Medulla oblongata (tissue), 1 donor: Measurements from ENCODE around the gene NADSYN1.

ENCODE experiments used
- DNase-seq: peaks from one replicate; pipeline ENCODE4 v3.0.0-alpha.2; 2015; ENCODE audit errors: extremely low spot score

NADSYN1 gene

GRCh38 chr11:71474141-71474770, 21.3 kb downstream of the NADSYN1 start:
- DNase-seq, result no peak

GRCh38 chr11:71474771-71475483, 21.9 kb downstream of the NADSYN1 start:
- no peak for DNase-seq

DNA sequence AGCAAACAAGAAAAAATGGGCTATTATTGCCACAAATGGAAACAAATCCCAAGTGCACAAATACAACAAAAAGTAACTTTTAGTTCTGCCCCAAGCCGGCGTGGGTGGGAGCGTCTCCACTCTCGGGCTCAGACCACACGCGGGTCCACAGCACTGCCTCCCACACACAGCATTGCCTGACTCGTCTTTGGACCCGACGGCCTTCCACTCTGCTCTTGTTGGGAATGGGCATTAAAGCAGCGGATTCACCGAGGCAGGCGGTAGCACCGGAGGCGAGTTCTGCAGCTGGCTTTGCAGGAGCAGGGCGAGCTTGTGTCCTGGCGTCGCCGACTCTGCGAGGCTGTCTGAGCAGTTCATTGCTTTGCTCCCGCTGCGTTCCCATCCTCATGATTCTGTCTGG, 23.0 kb downstream of the NADSYN1 start:
- DNase-seq, result no peak

- no peak for DNase-seq
Observed at GRCh38 chr11:71476926-71477640, 24.1 kb downstream of the NADSYN1 start.

GRCh38 chr11:71477641-71478527, 24.9 kb downstream of the NADSYN1 start:
- no peak for DNase-seq

DNA sequence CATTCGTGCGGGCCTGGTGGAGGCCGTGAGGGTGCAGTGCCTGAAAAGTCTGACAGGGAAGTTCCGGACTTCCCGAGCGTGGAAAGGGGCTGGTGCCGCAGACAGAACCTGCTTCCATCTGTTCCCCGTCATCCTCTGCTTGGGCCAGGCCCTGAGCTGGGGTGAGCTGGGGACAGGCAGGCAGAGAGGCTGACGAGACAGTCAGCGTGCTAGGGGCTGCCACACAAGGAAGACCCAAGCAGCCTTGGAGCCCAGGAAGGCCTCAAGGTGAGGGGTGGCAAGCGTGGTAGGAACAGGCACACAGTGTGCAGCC, 25.5 kb downstream of the NADSYN1 start:
- no peak for DNase-seq

GRCh38 chr11:71481101-71481960, 28.3 kb downstream of the NADSYN1 start:
- no peak for DNase-seq

DNA sequence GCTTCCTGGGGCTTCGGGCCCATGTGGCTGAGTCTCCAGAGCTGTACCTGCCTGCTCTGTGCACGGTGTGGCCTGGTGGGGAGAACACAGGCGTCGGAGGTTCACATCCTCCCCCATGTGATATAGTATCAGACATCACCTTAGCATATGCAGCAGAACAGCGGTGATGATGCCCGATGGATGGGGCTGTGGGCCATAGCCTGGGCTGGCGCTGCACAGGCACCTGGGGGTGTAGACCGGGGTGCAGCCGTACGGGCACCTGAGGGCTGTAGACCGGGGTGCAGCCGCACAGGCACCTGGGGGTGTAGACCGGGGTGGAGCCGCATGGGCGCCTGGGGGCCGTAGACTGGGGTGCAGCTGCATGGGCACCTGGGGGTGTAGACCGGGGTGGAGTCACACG, 29.2 kb downstream of the NADSYN1 start:
- DNase-seq, result no peak

DNA sequence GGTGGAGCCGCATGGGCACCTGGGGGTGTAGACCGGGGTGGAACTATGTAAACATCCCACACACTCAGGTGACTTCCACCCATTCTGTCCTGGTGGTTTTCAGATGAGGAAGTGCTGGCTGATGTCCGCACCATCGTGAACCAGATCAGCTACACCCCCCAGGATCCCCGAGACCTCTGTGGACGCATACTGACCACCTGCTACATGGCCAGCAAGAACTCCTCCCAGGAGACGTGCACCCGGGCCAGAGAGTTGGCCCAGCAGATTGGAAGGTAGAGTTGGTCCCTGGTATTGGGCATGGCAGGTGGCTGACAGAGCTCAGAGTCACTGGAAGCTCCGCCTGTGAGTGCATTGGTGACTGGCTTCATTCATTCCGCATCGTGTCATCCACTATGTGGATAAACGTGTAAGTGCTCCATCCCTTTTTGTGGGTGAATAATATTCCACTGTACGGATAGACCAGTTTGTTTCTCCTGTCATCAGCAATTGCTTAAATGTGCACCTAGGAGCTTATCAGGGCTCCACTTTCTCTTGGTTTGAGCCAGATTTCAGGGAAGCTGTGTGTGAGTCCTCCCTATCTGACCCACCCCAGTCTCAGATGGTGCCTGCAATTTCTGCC, 29.9 kb downstream of the NADSYN1 start:
- DNase-seq, result no peak

GRCh38 chr11:71483692-71484091, 30.7 kb downstream of the NADSYN1 start:
- DNase-seq, result no peak

GRCh38 chr11:71484248-71485062, 31.5 kb downstream of the NADSYN1 start:
- no peak for DNase-seq

DNA sequence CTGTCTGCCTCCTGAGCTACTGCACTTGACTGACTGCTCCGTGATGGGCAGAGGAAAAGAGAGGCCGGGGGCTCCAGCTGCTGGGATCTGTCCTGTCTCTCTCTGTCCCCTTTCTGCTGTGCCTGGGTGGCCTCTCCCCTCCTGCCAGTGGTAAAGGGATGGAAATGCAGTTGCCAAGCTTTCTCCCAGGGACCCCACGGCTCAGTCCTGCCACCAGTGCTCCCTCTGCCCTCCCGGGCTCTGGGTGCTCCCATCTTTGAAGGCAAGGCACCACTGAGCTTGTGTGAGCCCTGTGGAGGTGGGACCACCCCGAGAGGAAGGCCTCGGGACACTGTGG, 32.0 kb downstream of the NADSYN1 start:
- no peak for DNase-seq

- no peak for DNase-seq
Observed at GRCh38 chr11:71485466-71485865, 32.5 kb downstream of the NADSYN1 start.

GRCh38 chr11:71486320-71486719, 33.3 kb downstream of the NADSYN1 start:
- DNase-seq, result no peak

DNA sequence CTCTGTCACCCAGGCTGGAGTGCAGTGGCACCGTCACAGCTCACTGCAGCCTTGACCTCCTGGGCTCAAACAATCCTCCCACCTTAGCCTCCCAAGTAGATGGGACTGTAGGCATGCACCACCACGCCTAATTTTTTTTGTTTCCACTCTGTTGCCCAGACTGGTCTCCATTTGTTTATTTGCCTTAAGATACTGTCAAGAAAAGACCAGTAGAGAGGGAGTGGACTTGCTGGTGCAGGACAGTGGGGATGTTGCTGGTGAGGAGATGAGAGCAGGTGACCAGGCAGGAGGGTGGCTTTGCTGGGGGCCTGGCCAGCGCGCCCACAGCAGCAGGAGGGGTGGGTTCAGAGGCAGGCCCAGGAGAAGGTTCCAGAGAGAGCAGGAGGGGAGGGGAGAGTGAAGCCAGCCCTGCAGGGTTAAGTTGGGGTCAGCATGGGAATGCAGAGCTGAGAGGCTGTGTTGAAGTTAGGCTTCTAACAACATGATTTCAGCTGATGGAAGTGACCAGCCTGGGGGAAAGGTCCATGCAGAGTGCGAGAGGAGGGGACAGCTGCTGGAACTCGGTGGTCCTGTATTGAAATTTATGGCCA, 35.8 kb downstream of the NADSYN1 start:
- no peak for DNase-seq

- DNase-seq, result no peak
Observed at GRCh38 chr11:71489311-71490043, 36.5 kb downstream of the NADSYN1 start.

DNA sequence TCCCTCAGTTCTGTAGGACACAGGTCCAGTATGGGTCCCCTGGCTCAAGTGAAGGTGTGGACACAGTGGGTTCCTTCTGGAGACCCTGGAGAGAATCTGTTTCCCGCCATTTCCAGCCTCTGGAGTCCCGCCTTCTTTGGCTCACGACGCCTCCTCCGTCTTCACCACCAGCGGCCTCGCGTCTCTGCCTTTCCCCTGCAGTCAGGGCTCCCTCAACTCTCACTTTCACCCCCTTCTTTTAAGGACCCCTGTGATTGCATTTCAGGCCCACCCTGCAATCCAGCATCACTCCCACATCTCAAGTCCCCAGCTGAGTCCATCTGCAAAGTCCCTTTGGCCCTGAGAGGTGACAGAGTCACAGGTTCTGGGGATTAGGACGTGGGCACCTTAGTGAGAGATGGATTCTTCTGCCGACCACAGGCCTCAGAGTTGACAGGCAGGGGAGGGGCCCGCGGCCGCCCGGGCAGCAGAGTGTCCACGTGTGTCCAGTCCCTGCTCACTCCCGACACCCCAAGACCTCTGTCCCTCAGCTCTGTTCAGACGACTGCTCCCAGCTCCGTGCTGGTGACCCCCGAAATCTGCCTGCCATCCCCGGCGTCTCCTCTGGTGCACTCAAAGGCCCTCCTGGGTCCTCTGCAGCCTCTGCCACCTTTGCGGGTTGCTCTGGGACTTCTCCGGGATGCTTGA, 37.2 kb downstream of the NADSYN1 start:
- no peak for DNase-seq

- DNase-seq, result no peak
Observed at GRCh38 chr11:71490731-71491390, 37.9 kb downstream of the NADSYN1 start.
